HG03159 (cell line): ENCODE measurements around the gene SUSD2.
"Not testable (repeated sequence)": the region's sequence is repeated elsewhere in the genome, so short reads cannot be mapped to it uniquely, and the experiment has no call there.

Experiments used
- ATAC-seq: cut with Tn5 transposase; IDR thresholded peaks from one replicate; pipeline ENCODE4 v1.9.1; 2021; ENCODE audit warnings: mild to moderate bottlenecking, moderate library complexity; ENCODE audit not compliant: unreplicated experiment

SUSD2 gene

DNA sequence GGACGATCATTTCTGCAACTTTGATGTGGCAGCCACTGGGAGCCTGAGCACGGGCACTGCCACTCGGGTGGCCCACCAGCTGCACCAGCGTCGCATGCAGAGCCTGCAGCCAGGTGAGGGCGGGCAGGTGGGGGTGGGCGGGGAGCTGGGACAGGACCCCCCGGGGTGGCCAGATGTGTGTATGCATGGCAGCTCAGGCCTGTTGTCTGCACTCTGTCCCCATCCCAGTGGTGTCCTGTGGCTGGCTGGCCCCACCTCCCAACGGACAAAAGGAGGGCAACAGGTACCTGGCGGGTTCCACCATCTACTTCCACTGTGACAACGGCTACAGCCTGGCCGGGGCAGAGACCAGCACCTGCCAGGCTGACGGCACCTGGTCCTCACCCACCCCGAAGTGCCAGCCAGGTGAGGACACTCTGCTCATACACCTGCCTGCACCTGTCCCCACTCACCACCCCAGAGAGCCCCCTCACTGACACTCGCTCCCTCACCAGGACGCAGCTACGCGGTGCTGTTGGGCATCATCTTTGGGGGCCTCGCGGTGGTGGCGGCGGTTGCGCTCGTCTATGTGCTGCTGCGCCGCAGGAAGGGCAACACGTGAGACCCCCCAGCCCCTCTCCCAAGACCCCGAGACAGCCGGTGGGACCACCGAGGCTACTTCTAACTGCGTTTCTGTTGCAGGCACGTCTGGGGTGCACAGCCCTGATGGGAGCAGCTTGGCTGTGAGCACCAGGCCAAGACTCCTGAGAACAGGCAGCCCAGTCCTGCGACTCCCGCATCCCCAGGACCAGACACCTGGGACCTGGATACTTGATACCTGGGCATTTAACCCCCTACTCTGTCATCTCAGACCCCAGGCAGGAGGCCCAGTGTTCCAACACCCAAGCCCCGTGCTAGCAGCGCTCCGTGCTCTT is 6.7 kb downstream of the SUSD2 start:
- no peak for ATAC-seq

DNA sequence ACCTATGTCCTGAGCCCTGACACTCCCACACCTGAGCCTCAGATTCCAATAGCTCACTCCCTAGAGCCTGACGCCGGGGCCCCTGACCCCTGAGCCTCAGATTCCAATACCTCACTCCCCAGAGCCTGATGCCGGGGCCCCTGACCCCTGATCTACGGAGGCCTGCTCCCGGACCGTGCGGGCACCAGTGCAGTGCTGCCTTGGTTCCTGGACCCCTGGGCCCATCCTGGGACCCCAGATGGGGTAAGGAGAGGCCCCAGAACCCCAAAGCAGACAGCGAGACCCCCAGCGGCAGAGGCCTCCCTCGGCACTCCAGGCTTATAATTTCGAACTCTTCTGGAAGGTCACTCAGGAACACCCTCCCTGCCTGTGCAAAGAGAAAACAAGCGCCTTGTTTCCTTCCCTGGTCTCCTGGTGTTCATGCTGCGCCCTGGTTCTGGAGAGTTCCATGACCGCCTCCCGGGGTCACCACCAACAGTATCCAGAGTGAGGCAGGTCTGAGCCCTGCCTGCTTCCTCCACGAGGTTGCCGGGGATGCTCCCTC is 7.5 kb downstream of the SUSD2 start:
- ATAC-seq, result no peak

DNA sequence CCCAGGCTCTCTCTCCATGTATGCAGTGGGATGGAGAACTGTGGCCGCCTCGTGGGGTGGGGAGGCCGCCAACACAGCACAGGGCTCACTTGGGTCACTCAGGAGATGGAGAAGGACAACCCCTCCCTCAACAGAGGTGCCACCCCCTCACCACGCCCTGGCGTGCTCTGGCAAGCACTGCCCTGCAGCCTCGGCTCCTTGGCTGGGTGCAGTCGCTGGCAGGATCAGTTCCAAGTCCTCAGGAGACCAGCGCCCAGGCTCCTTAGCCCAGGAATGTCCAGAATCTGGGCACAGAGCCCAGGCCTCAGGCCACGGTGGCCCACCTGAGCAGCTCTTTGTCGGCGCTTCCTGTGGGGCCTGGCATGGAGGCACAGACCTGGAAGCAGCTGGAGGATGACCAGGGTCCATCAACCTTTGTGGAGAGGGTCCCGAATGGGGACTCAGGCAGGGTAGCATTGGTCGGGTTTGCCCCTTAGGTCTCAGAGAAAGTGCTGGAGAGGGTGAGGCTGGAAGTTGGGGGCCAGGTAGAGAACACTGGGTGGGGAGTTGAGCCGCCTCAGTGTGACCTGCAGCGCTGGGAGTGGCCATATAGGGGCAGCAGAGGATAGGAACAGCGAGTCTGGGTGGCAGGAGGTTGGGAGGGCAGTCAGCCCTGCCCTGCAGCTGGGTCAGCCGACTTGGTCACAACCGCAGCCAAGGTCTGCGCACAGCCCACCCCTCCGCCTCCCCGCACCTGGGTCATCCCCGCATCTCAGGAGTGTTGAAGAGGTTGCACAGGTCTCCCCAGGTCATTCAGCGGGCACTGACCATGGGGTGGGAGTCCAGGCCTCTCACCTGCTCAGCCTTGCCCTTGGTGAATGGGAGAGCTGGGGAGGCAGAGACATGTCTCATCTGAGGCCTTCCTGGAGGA is 8.2 kb downstream of the SUSD2 start:
- no peak for ATAC-seq

DNA sequence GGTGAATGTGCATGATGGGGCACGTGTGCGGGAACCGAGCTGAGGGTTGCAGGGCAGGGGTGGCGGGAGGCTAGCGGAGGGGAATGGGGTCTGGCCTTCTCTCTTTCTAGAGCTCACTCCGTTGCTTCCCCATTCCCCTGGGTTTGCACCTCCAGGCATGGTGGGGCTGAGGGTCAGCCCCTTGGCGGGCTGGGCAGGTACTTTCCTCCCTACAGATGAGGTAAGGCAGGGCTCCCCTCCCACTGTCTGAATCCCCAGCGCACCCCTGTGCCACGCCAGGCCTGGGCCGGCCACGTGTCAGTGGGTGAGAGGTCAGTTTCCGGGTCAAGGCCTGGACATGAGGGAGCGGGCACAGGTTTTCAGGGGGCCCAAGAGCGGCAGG is 8.9 kb downstream of the SUSD2 start:
- no peak for ATAC-seq

DNA sequence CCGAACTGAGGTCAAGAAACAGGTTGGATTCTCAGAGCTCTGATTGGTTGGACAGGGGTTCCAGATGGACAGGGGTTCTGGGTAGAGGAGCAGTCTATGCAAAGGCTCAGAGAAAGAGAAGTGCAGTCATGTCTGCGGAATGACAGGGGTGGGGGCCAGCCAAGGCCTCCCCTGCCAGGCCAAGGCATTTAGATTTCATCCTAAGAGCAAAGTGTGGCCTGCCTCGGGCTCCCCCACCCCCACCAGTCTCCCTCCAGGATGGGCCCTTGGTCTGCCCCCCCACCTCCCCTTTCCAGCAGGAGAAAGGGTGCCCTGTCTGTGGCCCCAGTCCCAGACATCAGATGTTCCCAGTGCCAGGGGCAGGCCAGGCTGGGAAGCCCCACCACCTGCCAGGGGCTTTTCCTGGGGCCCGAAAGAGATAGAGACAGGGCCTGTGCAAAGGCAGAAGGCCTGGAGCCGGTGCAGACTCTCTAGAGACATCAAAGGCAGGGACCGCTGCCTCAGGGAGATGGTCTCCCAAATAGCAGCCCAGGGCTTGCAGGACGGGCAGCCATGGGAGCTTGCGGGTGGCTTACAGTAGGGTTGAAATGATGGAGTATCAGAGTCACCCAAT is 9.4 kb downstream of the SUSD2 start:
- ATAC-seq, result no peak

DNA sequence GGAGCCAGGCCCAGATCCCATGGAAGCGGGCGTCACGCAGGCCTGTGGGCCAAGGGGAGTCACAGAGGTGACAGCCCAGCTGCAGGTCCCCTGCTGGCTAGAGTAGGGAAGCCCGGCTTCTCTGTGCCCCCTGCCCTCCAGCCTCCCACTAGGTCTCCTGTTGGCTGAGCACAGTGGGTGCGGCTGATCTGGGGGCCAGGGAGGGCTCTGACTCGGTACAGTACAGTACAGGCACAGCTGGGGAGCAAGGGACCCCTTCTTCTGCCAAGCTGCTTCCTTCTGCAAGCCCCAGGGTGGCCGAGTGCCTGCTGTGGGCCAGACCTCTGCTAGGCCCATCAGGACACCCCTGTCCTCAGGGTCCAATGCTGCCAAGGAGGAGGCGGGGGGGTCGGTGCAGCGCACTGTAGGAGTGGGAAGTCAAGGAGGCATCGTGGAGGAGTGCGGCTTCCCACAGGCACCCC is 10.1 kb downstream of the SUSD2 start:
- no peak for ATAC-seq

DNA sequence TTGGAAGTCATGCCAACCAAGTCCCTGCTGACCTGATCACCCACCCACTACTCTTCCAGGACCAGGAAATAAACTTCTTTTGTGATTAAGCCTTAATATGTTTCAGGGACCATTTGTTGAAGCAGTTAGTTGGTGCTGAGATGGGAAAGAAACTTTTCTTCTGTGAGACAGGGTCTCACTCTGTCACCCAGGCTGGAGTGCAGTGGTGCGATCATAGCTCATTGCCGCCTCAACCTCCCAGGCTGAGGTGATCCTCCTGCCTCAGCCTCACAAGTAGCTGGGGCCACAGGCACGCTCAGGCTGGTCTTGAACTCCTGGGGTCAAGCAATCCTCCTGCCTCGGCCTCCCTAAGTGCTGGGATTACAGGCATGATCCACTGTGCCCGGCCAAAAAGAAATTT is 10.6 kb downstream of the SUSD2 start:
- no peak for ATAC-seq

DNA sequence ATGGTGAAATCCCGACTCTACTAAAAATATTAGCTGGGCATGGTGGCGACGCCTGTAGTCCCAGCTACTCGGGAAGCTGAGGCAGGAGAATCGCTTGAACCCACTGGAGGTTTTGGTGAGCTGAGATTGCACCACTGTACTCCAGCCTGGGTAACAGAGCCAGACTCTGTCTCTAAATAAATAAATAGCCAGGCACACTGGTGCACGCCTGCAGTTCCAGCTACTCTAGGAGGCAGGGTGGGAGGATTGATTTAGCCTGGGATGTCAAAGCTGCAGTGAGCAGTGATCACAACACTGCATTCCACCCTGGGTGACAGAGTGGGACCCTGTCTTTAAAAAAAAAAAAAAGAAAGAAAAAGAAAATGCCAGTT is 17.4 kb downstream of the SUSD2 start:
- no peak for ATAC-seq

DNA sequence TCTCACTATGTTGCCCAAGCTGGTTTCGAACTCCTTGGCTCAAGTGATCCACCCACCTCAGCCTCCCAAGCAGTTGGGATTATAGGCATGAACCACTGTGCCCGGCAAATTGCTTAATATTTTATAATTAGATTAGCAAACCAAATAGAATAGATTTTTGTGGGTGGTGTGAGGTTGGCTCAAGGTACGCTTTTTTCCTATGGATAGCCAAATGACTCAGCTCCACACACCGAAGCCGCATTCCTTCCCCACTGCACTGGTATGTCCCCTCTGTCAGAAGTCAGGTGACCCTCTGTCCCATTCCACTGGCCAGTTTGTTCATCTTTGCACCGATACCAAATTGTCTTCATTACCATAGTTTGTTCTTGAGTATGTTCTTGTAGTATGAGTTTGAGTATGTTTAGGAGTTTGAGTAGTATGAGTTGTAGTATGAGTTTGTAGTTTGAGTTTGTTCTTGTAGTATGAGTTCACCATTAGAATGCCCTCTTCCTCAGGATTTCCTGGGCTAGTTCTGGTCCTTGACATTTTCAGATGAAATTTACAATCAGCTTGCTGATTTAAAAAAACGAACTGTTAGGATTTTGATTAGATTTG is 19.4 kb downstream of the SUSD2 start:
- no peak for ATAC-seq

DNA sequence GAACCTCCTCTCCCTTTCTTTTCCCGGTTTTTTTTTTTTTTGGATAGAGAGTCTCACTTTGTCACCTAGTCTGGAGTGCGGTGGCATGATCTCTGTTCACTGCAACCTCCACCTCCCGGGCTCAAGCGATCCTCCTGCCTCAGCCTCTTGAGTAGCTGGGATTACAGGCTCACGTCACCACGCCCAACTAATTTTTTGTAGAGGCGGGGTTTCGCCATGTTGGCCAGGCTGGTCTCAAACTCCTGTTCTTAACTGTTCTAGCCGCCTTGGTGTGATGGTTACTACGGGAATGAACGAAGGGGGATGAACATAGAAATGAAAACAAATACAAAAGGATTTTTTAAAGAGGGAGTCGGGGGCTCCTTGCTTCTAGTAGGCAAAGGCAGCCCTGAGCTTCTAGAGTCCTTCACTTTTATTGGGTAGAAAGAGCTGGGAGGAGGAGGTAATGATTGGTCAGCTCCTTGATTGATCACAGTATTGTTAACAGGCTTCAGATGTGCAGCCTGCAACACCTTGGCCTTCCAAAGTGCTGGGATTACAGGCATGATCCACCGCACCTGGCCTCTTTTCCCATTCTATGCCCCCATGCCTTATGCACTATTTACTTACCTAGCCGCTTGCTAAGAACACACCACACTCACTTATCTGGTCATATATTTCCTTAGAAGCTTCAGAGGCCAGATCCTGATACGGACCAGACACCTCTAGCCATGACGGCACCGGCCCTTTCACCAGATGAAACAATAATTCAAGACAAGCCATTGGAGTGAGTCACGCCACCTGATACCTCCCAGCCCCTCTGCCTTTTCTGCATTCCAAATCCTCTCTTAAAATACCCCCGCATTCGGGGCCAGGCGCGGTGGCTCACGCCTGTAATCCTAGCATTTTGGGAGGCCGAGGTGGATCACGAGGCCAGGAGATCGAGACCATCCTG is 20.7 kb downstream of the SUSD2 start:
- no peak for ATAC-seq

DNA sequence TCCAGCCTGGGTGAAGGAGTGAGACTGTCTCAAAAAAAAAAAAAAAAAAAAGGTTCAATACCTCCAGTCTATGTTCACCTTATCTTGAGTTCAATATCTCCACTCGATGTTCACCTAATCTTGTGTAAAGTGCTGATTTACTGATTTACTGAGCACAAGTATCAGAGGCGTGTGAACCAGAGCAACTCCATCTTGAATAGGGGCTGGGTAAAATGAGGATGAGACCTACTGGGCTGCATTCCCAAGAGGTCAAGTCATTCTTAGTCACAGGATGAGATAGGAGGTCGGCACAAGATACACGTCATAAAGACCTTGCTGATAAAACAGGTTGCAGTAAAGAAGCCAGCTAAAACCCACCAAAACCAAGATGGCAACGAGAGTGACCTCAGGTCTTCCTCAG is 22.6 kb downstream of the SUSD2 start:
- not testable (repeated sequence) for ATAC-seq

DNA sequence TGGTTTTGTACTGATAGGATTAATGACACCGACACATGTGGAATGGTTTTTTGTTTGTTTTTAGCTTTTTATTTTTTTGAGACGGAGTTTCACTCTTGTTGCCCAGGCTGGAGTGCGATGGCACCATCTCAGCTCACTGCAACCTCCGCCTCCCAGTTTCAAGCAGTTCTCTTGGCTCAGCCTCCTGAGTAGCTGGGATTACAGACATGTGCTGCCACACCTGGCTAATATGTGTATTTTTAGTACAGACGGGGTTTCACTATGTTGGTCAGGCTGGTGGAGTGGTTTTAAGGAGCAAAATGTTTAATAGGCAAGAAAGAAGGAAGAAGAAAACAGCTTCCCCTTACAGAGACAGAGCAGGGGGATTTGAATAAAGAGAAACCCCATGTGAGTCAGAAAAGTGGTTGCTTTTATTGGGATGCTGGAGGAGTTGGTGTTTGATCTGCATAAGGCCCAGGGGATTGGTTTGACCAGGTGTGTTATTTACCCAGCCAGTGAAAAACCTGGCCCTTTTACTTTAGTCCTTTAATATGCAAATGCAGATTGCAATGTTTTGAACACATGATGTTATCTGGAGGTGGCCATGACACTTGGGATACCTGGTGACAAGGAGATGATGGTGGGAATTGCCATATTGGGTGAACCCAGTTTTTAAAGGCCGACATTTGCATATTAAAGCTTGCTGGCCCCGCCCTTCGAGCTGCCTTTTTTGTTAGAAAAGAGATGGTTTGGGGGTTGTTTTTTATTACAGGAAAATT is 24.3 kb downstream of the SUSD2 start:
- ATAC-seq, result no peak

DNA sequence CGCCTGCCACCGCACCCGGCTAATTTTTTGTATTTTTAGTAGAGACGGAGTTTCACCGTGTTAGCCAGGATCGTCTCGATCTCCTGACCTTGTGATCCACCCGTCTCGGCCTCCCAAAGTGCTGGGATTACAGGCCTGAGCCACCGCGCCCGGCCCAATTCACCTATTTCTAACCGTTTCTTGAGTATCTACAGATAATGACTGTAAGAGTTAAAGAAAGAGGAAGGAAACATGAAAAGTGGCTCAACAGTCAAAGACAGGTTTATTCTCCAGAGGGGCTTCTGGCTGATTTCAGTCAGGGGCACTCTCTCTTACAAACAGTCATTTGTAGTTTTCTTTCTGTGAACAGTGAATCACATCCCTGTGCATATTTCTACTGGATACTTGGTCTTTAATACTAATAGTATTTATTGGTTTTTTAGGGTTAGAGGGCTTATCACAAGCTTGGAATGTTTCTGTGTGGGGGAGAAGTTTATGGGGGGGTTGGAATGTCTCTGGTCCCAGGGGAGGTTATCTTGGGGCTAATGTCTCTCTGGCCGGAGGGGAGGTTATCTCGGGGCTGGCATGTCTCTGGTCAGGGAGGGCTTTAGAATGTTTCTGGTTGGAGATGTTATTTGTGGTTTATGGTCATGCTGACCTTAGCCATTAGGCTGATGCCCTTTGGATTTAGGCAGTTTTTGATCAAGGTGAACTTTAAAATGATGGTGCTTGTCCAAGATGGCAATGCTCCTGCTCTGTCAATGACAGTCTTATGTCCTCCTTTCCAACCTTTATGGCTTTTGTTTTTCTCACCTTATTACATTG is 25.4 kb downstream of the SUSD2 start:
- not testable (repeated sequence) for ATAC-seq

DNA sequence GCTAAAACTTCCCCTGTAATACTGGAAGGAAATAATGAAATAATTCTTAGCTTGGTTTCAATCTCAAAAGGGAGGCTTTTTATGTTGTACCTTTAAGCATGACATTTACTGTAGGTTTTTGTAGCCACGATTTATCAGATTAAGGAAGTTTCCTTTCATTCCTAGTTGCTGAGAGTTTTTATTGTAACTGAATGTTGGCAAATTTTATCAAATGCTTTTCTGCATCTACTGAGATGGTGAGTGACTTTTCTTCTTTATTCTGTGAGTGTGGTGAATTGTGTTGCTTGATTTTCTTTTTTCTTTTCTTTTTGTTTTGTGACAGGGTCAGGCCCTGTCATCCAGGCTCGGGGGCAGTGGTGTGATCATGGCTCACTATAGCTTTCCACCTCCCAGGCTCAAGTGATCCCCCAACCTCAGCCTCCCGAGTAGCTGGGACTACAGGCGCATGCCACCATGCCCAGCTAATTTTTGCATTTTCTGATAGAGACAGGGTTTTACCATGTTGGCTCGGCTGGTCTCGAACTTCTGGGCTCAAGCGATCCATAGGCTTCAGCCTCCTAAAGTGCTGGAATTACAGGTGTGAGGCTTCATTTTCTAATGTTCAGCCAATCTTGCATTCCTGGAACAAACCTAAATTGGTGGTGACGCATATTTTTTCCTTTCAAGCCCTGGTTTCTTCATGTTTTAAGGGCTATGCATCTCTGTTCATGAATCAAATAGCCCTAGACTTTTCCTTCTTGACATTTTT is 26.2 kb downstream of the SUSD2 start:
- ATAC-seq, result no peak

DNA sequence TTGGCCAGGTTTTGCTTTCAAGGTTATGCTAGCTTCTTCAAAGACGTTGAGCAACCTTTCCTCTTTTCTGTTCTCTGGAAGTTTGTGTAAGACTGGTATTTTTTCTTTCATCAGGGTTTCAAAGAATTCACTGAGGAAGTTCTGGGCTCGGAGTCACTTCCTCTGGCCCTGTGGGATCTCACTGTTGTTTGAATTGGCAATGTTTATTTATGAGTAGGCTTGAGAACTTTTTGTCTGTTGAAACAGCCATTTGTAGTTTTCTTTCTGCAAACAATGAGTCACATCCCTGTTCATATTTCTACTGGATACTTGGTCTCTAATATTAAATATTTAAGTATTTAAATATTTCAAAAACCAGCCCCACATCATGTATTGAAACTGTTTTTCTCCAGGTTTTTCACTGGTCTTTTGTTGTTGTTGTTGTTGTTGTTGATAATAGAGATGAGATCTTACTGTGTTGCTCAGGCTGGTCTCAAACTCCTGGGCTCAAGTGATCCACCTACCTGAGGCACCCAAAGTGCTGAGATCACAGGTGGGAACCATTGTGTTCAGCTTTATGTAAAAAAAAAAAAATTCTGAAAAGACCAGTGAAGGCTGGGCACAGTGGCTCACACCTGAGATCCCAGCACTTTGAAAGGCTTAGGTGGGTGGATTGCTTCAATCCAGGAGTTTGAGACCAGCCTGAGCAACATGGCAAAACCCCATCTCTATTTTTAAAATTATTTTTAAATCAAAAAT is 26.9 kb downstream of the SUSD2 start:
- no peak for ATAC-seq

DNA sequence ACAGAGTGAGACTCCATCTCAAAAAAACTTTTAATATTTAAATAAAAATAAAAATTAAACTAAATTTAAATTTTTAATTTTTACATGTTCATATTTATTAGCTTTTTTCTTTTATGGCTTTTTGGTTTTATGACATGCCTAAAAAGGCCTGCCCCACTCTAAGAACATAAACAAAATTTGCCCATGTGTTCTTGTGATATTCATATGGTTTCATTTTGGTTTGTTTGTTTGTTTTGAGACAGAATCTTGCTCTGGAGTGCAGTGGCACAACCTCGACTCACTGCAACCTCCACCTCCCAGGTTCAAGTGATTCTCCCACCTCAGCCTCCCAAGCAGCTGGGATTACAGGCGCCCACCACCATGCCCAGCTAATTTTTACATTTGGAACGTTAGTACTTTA is 27.7 kb downstream of the SUSD2 start:
- no peak for ATAC-seq

DNA sequence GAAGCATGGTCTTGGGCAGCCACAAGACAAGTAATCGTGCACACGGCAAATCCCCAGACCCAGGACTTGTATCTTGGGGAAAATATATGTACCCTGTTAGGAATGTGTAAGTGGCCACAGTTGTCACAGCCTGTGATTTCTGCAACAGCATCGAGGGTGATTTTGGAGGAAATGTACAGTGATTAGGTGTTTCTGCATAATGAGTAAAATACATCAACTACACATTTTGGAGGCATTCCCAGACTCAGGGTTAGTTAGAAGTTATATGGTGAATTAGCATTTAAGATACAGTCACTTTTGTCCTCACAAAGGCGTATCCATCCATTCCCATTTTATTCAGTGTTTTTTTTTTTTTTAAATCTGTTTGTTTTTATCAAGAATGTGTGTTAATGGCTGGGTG is 28.4 kb downstream of the SUSD2 start:
- no peak for ATAC-seq
